ENCODE measurements around the gene KCNJ11.
"Not testable (repeated sequence)": the region's sequence is repeated elsewhere in the genome, so short reads cannot be mapped to it uniquely, and the experiment has no call there.

DNA sequence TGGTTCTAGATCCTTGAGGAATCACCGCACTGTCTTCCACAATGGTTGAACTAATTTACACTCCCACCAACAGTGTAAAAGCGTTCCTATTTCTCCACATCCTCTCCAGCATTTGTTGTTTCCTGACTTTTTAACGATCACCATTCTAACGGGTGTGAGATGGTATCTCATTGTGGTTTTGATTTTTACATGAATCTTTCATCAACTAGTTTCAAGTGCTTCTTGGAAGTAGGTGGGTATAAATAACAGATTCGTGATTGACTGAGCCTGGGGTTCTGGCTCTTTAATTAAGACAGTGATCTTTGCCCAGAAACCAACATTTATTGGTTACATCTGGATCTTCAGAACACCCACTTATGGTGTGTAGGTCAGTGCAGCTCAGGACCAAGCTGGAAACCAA, 37.8 kb upstream of the KCNJ11 start:
- TF ChIP-seq ZNF878 (CRISPR knock-in tag; IDR thresholded peaks at IDR 0.05); MEF2D (CRISPR knock-in tag; IDR thresholded peaks at IDR 0.05); MIER2 (CRISPR knock-in tag; IDR thresholded peaks at IDR 0.05); CBX2 (IDR thresholded peaks at IDR 0.05; ENCODE audit: low read depth, low read length); CBX2 (CRISPR knock-in tag; IDR thresholded peaks at IDR 0.05; ENCODE audit: low read depth); NFIB (CRISPR knock-in tag; IDR thresholded peaks at IDR 0.05; ENCODE audit: borderline replicate concordance); JUN (CRISPR knock-in tag; IDR thresholded peaks at IDR 0.05); ZNF780A (CRISPR knock-in tag; IDR thresholded peaks at IDR 0.05); KLF16 (CRISPR knock-in tag; IDR thresholded peaks at IDR 0.05); FOXC1 (CRISPR knock-in tag; IDR thresholded peaks at IDR 0.05; ENCODE audit: borderline replicate concordance): not testable (repeated sequence)
- TF ChIP-seq, protein P1, sequence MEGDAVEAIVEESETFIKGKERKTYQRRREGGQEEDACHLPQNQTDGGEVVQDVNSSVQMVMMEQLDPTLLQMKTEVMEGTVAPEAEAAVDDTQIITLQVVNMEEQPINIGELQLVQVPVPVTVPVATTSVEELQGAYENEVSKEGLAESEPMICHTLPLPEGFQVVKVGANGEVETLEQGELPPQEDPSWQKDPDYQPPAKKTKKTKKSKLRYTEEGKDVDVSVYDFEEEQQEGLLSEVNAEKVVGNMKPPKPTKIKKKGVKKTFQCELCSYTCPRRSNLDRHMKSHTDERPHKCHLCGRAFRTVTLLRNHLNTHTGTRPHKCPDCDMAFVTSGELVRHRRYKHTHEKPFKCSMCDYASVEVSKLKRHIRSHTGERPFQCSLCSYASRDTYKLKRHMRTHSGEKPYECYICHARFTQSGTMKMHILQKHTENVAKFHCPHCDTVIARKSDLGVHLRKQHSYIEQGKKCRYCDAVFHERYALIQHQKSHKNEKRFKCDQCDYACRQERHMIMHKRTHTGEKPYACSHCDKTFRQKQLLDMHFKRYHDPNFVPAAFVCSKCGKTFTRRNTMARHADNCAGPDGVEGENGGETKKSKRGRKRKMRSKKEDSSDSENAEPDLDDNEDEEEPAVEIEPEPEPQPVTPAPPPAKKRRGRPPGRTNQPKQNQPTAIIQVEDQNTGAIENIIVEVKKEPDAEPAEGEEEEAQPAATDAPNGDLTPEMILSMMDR (CRISPR knock-in tag; IDR thresholded peaks at IDR 0.05), result not testable (repeated sequence)
- TF ChIP-seq, protein P2, sequence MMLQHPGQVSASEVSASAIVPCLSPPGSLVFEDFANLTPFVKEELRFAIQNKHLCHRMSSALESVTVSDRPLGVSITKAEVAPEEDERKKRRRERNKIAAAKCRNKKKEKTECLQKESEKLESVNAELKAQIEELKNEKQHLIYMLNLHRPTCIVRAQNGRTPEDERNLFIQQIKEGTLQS (CRISPR knock-in tag; IDR thresholded peaks at IDR 0.05), result not testable (repeated sequence)
